GM21381 (cell line): Measurements from ENCODE around the gene SNX5.
"Not testable (repeated sequence)": the region's sequence is repeated elsewhere in the genome, so short reads cannot be mapped to it uniquely, and the experiment has no call there.

Experiments used
- ATAC-seq: cut with Tn5 transposase; IDR thresholded peaks from one replicate; pipeline ENCODE4 v1.9.1; 2021; ENCODE audit warnings: mild to moderate bottlenecking, moderate library complexity; ENCODE audit not compliant: unreplicated experiment

The SNX5 gene

DNA sequence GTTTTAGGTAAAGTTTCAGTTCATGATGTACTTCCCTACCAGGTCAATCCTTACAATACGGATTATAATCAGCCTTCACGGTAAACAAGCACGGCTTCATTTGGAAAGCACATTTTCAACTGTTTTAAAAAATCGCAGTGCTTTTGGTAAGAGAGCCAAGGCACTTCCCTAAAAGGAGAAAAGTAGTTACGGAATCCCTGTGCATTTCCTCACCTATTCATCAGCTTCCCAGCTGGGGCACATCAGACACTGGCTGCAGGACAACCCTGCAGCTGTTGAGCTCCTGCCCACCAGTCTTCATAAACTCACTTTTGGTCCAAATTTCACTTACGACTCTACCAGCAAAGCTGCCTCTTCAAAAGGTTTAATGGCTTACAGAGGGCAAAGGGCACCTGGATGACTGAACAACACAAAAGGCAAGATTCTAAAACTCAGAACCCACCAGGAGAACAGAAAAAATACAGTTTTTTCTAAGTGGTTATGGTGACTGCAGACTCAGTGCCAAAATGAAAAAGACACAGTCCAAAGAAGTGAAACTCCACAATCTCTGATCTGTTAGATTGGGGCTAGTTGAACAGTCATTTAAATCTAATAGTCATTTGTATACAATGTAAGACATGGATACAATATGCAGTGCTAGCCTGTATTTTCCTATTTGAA, 7.5 kb downstream of the SNX5 start:
- ATAC-seq = no peak

DNA sequence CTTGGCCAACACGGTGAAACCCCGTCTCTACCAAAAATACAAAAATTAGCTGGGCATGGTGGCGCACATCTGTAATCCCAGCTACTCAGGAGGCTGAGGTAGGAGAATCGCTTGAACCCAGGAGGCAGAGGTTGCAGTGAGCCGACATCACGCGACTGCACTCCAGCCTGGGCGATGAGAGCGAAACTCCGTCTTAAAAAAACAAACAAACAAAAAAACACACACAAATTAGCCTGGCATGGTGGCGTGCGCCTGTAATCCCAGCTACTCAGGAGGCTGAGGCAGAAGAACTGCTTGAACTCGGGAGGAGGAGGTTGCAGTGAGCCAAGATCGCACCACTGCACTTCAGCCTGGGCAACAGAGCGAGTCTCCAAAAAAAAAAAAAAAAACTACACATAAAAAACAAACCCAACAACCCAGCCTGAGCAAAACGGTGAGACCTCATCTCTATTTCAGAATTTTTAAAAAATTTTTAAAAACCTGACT, 8.2 kb downstream of the SNX5 start:
- ATAC-seq = not testable (repeated sequence)

DNA sequence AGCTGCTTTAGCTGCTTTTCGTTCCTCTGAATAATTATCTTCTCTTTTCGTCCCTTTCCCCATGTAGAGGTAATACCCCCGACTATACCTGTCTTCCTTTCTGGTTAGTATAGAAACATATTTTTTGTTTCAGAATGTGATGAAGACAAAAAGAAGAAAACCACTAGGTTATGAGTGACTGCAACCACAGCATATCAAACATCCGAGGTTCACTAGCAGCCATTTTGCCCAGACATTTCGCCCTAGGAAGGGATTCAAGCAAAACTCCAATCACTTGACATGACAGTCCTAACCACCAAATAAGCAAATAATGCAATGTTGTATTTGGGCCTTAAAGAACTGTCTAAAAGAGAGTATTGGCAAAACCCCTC, 9.4 kb downstream of the SNX5 start:
- ATAC-seq = no peak

DNA sequence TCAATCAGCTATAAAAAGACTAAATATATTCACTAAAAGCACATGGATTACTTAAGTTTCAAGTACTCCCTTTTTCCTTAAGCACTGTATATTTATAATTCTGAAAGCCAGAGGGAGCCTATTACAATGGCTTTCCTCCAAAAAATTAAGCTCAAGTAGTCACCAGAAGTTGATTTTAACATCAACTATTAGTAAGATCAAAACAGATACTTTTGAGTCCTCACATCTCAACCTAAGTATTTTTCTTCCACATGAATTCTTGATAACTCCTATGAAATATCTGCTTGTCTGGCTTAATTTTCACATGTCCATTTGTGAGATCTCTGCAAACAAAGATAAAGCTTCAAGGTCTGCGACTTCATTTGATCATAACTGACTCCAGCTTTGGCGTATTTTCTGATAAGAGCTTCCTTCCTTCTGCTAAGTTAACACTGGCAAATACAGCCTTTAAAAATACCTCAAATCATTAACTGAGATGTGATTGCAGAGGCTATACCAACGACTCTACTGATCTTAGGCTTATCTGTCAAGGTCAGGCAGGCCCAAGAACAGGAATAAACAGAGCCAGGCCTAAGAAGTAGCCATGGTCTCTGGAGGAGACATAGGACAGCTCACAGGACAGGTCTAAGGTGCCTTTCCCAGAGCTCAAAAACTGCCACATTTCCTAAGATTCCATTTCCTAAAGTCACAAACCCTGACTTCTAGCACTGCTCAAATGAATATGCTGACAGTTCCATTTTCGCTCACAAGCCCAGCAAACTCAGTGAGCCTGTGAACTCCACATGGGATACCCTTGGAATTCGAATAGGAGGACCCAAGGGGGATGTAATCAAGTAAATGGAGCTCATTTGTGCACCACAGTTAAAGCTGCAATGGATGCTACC, 10.0 kb downstream of the SNX5 start:
- no peak for ATAC-seq

DNA sequence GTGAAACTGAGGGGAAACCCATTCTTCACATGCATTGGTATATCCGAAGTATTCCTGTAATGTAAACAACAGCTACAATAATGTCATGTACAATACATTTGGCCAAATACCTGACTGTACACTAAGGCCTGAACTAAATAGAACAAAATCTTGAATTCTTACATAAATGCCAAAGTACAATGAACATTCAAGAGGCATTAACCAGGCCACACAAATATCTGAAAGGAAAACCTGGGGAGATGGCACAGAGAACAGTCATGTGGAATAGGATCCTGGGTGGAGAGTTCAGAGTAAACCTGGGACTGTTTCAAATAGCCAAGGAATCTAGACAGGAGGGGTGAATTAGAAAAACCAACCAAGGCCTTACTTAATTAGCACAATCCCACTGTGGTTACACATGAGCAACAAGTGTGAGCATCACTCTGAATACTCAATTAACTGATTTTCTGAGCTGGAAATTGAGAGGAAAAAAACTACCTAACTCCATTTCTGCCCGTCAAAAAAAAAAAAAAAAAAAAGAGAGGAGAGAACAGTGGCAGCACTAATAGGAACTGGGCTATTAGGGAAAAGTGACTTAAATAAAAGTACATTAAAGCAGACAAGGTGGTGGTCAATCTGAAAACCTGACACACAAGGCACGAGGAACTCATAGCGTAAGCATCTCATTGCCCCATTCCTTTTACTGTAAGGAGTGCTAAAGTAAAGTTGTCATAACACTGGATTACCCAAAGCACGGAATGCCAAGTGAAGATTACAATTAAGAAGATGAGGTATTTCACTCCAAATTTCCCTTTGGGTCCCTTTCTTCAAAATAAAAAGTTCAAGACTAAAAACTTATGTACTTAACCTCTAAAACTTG, 10.9 kb downstream of the SNX5 start:
- ATAC-seq = no peak

DNA sequence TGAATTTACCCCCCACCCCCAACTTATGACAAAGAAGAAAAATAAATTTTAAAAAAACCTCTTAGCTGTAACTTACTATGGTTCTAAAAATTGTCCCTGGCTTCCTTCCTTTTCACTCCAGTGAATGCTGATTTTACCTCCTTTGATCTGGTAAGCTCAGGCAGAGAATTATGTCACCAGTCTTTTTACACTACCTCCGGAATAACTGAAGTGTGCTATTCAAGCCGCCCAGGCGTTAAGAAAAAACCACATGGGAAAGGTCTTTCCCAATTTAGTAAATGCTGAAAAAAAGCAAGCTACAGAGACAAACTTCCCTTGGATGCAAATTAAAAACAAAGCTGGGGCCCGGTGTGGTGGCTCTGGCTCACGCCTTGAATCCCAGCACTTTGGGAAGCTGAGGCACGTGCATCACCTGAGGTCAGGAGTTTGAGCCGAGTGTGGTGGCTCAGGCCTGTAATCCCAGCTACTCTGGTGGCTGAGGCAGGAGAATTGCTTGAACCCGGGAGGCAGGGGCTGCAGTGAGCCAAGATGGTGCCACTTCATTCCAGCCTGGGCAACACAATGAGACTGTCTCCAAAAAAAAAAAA, 12.4 kb downstream of the SNX5 start:
- no peak for ATAC-seq

DNA sequence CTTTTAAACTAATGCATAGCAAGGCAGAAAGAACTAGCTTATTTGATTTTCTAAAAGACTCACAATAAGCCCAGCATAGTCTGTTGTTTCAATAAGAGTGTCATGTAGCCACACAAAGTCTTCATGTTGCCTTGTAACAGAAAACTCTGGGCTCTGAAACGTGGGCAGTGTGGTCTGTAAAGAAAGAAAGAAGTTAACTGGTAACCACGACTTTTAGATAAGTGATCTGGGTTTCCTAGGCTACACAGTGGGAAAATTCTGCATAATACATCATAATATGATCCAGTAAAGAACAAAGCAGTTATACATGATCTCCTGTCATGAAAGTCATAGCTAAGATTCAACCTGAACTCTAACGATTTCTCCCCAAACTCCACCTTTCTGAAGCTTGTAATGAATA, 13.3 kb downstream of the SNX5 start:
- no peak for ATAC-seq

DNA sequence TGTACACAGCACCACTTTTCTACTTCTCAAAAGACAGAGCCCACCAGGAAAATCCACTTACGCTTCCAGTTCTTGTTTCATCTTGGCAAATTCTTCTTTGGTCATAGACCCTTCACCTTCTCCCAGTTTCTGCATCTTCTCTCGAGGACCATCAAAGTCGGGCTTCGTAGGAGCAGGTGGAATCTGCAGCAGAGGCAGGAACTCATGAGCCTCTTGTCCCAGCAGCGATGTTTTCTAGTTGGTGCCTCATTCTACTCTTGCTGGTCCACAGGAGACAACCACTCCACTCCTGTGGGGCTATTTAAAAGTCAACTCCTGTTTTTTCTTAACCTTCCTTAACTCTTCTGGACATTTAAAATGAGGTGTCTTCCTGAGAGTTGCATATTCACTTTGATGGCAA, 14.7 kb downstream of the SNX5 start:
- no peak for ATAC-seq

DNA sequence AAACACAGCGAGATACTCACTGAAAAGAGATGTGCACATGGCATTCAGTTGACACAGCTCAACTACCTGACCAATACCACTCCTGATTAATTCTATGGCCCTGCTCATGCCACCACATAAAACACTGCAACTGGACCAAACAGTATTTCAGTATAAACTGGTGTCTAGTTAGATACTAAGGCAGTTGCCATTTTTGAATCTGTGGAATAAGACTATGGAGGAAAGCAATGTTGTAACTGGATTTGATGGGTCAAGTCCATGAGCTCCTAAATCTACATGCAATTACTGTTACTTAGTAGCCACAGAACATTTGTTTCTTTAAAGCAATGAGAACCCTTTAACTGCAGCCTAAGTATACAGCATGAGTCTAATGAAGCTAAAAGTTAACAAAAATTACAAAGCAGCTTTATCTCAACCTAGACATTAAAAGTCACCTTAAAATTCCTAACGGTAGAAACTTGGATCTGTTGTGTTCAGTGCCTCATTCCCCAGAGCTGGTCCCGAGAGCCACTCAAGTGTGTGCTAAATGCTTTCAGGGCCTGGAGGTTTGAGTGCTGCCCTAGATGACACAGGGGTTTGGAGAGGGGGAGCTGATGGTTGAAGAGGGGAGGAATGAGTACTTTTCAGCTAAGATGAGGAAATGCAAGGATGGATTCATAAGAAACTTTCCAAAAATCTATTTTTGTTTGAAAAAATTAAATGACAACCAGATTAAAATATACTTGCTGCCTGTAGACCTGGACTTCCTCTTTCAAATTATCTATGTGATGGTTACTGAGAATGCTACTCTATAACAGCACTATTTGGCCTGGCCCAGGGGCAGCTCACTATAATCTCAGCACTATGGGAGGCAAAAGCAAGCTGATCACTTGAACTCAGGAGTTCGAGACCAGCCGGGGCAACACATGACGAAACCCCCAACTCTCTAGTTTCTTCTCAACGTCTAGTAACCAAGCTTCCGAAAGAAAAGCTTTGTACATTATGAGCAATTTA, 15.6 kb downstream of the SNX5 start:
- no peak for ATAC-seq

DNA sequence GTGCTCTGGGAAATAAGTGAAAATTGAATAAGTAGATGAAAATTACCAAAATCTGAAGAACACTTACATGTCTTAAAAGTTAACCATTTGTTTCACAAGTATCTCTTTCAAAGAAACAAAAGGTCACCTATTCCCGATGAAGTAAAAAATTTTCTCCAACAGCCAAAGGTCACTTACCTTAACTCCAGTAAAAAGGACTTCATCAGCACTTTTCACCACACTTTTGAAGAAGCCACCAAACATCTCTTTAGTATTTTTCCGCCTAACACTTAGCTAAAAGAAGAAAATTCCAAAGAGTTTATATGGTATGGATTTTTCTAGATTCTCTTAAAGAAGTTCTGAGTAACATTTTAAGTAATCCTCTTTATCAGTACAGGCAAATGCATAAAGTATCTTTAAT, 17.3 kb downstream of the SNX5 start:
- ATAC-seq = no peak

DNA sequence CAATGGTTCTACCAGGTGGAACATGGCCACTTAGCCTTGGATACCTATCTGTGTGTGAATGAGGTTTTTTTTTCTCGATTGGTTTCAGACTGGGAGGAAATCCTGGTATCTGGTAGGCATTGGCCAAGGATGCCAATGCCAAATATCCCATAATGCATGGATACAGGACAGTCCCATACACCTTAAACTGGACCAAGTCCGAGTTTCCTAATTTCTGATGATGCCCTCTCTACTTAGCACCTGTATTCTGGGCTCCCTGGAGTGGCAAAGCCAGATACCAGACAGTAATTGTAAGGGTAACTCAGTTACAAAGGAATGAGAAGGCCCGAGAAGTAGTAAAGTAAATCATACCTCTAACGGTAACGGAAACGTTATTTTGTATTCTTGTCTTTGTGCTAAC, 17.9 kb downstream of the SNX5 start:
- ATAC-seq = no peak

DNA sequence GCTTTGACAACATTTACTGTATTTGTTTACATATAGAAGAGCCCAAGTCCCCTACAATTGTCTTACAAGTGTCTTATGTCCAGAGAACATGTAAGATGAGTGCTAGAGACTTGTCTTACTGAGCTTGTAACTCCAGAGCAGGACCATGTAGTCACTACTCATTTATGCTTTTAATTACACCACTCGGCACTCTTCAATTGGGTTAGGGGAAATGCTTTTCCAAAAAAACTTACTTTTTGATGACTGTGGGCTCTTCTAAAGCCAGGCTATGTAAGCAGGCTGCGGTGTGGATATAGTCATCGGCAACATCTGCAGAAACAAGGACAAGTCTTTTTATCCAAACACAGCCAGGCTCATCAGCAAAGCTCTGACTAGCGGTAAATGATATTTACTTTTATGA, 18.7 kb downstream of the SNX5 start:
- ATAC-seq = no peak

DNA sequence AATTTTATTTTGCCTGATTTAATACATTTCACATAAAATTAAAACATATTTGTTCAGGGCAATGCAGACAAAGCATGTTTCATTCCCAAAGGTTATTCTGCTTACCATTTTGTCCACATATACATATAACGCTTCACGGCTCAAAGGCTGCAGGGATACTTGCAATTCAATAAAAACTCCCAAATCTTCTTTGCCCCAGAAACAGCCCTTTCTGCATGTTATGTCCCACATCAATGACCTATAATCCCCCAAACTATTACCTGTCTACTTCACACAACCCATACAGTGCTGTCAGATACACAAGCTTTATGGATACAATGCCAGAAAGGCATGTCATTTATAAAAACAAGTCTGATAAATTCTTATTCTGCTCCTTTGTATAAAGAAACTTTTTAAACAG, 20.2 kb downstream of the SNX5 start:
- ATAC-seq = no peak

DNA sequence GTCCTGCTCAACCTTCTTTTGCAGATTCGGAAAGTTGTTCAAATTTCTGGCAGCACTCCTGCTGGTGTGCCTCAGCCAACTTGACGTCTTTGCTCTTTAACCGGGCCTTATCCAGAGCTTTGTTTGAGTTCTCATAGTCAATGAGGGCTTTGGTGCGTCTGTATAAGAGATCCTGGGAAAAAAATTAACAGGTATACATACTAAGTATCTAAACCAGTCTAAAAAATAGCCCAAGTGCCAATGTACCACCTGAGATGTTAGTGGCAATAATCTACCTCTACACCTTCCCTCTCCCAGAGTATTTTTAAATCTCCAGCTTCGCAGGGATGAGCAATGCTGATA, 21.1 kb downstream of the SNX5 start:
- ATAC-seq = no peak

DNA sequence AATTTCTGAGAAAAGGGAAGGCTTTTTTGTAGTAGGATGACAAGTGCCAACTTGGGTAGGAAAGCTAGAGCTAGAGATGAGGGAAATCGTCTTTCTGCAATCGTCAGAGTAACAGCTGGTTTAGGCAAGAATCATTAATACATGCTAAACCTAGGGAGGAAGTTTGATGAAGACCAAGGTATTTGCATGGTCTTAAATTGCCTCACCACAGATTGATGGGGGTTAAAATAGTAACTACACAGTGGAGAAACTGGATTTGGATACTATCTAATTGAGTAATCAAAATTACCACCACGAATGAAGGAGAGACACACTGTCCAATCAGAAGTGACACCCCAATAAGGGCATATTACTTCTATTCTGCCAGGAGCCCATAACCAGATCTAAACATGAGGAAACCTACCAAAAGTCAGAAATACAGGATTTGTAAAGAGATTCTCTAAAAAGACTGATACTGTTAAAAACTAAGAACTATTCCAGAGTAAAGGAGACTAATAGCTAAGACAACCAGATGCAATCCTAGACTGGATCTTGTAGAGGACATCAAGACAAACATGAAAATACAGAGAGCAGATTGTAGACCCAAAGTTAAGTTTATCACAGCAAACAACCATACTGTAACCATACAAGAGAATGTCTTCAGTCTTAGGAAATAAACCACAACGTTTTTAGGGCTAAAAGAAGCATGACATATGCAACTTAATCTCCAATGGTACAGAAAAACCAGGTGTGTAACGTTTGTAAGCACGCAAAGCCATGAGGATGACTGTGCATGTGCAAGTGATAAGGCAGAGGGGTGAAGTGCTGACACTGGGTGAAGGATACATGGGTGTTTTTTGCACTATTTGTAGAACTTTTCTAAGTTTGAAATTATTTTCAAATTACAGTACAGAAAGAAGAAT, 21.8 kb downstream of the SNX5 start:
- no peak for ATAC-seq

DNA sequence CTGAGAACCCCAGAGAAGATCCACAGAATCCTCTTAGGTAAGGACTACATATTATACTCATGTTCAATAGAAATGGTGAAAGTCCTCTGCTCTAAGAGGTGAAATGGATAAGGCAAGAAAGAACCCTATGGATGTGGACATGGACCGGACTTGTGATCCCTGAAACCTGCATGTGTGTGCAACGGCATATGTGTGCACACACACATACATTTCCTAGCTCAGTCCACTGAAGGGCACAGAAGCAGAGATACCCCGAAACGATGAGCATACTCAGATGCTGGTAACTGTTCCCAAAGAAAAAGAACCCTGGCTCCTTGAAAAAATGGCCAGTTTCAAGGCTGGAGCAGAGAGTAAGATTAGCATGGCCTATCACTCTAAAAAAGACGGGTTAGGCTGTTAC, 22.6 kb downstream of the SNX5 start:
- no peak for ATAC-seq

DNA sequence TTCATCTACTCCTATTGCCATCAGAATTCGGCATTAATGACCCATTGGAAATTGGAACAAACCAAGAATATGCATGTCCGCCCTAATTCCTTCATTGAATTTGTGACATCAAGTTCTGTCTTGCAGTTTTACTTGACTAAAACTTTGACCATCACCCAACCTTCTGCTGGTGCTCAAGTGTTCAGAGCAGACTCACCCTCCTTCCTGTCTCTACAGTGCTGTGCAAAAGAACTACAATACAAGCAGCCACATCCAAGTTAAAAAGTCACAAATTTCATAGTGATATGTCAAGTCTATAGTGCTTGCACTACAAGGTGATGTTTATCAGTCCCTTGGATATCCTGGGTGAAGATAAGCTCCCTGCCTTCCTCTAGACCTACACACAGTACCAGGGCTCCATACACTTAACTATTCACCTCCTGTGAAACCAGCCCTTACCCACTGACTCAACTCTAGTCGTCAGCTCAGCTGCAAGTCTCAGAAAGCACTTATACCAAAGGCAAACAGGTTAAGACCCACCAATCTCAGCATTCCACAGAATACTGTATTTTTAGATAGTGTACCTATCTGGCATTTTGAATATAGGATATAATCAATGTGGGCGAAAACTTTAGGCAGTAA, 23.6 kb downstream of the SNX5 start:
- ATAC-seq = no peak

DNA sequence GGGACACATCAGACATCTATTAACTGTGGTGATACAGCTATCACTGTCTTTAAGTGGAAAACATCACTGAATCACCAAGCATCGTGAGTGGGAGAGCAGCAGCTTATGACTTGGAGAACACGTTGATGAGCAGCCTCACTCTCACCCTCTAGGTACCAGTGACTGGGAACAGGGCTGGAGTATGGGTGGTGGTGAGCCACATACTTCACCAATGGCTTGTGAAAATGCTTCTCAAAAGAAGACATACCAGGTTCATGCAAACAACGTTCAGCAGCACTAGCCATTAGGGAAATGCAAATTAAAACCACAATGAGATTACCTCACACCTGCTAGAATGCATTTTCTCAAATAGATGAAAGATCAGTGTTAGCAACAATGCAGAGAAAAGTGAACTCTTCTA, 25.3 kb downstream of the SNX5 start:
- peak; percentile 68 for ATAC-seq

DNA sequence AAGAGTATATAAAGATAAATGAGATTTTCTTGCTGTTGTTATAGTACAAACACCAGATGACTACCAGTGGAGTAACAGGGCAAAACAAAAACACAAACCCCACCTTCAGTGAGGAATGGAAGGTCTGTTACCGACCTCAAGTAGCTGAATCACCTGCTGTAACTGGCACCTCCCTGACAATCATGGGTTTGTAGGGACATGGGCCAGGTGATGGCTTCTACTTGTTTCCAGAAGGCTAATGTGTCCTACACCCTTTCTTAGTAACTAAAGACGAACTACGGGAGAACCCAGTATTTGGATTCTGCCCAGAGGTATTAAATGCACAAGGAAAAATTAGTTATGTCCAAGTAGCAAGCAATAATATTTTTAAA, 26.8 kb downstream of the SNX5 start:
- no peak for ATAC-seq
